ENCODE results near the gene PLCB4.

DNA sequence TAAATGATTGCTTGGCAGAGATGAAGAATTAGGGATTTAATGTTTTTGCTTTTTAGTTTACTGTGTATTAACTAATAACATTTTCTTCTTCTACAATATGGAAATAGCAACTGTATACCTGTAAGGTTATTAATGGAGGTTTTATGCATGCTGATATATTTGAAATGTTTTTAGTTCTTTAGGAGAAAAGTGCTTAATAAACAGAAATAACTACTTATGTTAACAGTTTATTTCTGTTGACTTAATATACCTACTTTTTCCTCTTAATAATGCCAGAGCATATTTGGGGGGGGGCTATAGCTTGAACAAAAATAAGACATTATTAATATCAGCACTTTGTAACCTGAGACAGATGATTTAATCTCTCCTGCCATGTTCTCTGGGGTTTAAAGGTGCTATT lies 33.6 kb downstream of the PLCB4 start:
- TF ChIP-seq, protein P1, sequence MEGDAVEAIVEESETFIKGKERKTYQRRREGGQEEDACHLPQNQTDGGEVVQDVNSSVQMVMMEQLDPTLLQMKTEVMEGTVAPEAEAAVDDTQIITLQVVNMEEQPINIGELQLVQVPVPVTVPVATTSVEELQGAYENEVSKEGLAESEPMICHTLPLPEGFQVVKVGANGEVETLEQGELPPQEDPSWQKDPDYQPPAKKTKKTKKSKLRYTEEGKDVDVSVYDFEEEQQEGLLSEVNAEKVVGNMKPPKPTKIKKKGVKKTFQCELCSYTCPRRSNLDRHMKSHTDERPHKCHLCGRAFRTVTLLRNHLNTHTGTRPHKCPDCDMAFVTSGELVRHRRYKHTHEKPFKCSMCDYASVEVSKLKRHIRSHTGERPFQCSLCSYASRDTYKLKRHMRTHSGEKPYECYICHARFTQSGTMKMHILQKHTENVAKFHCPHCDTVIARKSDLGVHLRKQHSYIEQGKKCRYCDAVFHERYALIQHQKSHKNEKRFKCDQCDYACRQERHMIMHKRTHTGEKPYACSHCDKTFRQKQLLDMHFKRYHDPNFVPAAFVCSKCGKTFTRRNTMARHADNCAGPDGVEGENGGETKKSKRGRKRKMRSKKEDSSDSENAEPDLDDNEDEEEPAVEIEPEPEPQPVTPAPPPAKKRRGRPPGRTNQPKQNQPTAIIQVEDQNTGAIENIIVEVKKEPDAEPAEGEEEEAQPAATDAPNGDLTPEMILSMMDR (IDR thresholded peaks at IDR 0.05): no peak
- no peak for TF ChIP-seq POLR2AphosphoS5 (IDR thresholded peaks at IDR 0.05)
- TF ChIP-seq POLR2A (IDR thresholded peaks at IDR 0.05): no peak
- TF ChIP-seq EP300 (IDR thresholded peaks at IDR 0.05): no peak
